Activated CD8-positive, alpha-beta memory T cell treated with anti-CD3 and anti-CD28 coated beads, Interleukin-2, amount 50 U/mL, for 4 hours (primary cell): Measurements from ENCODE around the gene ZNF746.
"Not testable (repeated sequence)": the region's sequence is repeated elsewhere in the genome, so short reads cannot be mapped to it uniquely, and the experiment has no call there.

ENCODE experiments used
- DNase-seq: peaks from one replicate; pipeline ENCODE4 v3.0.0-alpha.2; 2020

ZNF746 gene

DNA sequence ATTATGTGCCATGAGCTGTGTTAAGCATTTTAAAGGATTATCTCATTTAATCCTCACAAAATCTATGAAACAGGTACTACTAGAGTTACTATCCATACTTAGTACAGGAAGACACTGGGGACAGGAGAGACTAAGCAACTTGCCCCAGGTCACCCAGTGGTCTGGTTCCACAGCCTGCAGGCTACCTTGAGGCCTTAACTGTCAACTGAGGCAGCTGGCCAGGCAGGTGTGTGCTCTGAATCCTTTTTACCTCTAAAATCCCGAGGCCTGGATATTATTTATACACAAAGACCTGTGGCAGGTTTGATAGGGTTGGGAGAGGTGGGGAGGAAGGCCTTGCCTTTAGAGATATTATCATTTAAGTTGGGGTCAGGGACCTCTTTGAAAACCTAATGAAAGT lies 39.8 kb downstream of the ZNF746 start:
- DNase-seq: no peak

DNA sequence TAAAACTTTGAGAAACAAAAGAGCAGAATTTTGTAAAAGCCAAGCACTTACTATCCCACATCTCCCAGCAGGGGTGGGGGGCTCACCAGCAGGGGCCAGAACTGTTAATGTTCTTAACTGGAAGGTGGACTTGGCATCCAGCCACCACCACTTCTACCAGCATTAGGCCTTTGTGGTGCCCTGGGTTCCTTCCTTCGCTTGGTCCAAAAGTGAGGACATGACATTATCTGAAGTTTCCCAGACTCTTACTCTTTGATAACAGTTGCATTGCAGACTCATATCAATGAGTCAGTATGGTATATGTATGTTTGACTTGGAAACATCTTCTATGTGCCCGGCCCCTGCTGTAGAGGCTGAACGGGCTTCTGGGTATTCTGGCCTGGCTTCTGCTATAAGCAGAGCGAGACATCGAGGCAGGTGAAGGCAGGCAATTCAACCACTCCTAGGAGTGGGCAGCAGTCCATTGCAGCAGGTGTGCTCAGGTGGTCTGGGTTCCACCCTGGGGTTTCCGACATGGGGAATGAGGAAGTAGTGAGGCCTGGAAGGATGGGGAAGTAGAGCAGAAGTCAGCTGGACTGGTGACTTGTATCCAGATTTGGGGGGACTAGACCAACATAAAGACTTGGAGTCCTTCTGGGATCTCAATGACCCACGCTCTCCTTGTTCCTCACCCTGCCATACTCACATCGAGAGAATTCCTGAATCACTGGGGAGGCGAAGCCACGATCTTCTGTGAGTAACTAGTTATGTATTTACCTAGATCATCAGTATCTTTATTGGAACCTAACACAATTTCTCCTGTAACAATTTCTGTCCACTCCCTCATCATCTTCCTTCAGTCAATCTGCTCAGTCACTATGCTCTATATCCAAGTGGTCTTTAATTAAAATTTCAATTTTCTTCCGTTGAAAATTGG lies 40.8 kb downstream of the ZNF746 start:
- no peak for DNase-seq

DNA sequence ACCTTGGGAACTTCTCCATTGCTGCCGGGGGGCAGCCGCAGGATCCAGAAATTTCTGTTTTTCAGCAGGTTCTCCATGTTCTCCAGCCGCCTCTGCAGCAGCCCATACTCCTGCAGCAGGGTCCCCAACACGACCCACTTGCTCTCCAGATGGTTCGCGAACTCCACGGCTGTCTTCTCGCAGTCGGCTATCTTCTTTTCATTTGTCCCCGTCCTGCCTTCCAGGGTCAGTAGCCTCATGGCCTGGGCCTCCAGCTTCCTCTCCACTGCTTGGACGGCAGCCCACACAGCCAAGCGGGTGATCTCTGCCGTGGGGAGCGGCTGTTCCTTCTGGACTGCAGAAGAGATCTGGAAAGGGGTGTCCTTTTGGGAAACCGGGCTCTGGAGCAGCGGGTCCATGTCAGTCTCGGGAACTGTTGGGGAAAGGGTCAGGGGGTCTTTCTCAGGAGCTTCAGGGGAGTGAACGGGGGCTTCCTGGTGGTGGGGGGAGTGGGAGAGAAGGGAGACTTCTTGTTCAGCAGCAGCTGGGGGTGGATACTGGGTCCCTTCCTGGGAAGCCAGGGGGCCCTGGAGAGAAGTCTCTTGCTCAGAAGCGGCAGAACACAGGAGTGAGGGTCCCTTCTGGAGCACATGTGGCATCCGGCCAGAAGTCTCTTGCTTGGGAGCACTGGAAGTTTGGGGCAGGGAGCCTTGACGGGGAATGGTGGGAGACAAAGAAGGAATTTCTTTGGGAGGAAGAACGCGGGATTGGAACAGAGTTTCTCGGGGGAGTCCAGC lies 42.2 kb downstream of the ZNF746 start:
- DNase-seq: no peak

DNA sequence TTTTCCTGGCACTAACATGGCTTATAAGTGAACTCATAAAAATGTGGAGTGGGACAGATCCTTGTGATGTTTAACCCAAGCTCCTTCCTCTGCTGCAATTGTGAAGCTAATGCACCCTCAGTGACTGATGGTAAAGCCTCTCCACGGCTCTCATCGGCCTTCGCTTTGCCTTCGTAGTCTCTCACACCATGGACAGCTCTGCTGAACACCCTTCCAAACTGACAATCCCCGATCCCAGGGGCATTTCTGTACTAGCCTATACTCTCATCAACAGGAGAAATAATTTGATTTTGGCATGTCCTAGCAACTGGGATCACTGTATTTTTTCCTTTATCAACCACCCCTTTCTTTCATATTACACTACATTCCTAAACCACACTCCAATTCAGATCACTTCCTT lies 42.9 kb downstream of the ZNF746 start:
- no peak for DNase-seq

DNA sequence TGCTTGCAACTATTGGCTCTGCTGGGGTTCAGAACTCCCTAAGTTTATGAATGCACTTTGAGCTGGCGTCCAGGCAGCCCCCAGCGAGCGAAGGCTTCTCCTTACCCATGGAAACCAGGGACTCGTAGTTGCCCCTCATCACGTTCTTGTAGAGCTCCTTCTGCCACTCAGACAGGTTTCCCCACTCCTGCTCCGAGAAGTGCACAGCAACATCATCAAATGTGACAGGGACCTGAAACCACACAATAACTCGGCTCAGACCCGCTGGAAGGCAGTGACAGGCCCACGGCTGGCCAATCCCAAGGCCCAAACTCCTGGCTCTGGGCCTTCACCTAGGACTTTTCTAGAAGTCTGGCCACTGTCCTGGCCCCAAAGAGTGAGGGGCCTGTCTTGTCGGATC lies 43.6 kb downstream of the ZNF746 start:
- no peak for DNase-seq

DNA sequence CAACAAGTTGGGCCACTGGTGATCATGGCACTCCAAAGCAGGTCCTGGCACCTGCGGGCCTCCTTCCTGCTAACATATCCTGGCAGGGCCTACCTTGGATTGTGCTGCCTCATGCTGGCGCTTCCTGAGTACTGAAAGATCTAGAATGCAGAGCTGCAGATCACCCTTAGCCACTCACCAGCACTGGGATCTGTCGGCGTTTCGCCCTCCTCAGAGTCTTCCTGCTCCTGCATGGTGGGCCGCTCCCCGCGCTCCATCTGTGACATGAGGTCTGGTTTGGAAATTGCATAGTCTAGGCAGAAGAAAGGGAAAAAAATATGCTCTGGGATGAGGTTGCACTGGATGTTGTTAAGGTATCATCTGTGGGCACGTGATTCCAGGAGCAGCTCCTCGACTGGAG lies 46.8 kb downstream of the ZNF746 start:
- no peak for DNase-seq

DNA sequence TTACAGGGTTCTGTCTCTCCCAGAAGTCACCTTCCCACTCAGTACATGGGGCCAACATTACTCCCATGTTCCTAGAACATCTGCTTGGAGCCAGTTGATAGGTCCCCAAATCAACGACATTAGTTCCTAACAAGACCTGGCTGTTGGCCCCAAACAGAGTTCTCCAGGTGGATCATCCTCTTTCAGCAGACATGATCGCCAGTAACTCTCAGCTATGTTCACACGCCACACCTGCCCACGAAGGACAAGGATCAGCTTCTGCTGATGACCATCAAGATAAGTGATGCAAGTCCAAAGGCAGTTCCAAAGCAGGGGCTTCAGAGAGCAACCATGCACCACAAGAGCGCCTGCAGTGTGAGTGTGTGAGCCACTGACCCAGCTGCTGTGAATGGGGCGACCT lies 47.7 kb downstream of the ZNF746 start:
- DNase-seq: no peak

DNA sequence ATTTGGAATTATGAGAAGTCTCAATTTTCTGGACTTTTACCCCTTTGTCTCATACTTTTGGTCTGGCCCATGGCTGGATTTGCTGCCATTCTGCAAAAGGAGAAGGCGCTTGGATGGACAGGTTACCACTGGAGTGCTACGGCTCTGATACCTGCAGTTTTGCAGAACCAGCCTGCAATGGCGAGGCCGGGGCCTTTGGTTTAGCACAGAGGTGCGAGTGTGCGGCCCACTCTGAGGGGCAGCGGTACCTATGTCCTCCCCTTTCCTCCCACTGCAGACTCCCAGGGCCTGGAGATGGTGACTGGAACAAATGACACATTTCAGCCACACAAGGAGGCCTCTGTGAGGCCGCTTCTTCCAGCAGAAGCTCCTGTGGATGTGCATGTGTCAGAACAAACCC lies 48.6 kb downstream of the ZNF746 start:
- no peak for DNase-seq

DNA sequence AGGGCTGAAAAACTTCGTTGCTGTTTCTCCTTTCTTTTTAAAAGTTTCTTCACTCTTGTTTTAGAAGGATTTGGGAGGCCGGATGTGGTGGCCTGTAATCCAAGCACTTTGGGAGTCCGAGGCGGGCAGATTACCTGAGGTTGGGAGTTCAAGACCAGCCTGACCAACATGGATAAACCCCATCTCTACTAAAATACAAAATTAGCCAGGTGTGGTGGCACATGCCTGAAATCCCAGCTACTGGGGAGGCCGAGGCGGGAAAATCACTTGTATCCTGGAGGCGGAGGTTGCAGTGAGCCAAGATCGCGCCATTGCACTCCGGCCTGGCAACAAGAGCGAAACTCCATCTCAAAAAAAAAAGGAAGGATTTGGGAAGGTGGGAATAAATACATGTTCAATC lies 51.6 kb downstream of the ZNF746 start:
- not testable (repeated sequence) for DNase-seq

DNA sequence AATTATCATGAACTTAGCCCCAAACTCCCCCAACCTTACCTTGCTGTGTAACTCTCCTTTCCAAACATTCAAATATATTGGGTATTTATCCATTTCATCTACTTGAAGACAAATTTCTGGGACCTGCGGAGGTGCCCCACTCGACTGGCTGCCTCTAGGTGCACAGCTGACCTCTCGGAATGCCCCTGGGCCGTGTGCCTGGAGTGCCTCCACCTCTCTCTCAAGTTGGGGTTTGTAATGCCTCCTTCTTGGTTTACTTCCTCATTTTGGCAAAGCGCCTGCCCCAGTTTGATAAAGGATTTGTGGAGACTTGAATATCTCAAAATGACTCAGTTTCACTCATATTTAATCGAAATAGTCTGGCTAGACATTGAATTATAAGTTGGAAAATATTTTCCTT lies 53.3 kb downstream of the ZNF746 start:
- DNase-seq: no peak

DNA sequence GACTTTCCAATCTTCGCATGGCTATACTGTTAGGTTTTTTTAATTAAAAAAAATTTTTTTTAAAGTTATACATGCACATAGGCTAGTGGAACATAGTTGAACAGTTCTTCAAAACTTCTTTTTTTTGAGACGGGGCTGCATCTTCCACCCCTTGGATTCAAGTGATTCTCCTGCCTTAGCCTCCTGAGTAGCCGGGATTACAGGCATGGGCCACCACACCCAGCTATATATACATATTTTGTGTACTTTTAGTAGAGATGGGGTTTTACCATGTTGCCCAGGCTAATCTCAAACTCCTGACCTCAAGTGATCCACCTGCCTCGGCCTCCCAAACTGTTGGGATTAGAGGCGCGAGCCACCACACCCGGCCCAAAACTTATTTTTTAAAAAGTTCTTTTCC lies 54.1 kb downstream of the ZNF746 start:
- DNase-seq: no peak

DNA sequence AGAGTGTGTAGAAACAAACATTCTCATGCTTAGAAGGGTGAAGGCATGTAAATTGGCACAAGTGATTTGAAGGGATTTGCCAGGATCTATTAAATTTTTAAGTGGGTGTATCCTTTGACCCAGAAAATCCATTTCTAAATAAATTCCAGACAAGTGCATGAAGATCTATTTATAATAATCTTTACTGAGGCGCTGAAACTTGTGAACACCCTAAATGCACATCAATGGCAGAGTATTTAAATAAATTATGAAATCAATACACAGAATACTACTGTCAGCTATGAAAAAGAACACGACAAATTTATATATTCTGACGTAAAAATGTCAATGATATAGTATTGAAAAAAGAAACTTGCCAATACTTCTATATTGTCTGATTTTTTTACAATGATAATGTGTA lies 54.7 kb downstream of the ZNF746 start:
- DNase-seq: no peak

DNA sequence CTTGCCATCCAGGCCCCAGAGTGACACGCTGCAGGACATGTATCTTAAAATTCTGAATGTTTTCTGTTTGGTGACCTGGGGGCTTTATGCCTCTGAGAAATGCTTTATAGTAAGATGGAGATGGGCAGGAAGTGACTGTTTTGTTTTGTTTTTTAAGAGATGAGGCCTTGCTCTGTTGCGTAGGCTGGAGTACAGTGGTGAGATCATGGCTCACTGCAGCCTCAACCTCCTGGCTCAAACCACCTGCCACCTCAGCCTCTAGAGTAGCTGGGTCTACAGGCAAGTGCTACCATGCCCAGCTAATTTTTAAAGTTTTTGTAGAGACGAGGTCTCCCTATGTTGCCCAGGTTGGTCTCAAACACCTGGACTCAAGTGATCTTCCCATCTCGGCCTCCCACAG lies 57.4 kb downstream of the ZNF746 start:
- DNase-seq: no peak

DNA sequence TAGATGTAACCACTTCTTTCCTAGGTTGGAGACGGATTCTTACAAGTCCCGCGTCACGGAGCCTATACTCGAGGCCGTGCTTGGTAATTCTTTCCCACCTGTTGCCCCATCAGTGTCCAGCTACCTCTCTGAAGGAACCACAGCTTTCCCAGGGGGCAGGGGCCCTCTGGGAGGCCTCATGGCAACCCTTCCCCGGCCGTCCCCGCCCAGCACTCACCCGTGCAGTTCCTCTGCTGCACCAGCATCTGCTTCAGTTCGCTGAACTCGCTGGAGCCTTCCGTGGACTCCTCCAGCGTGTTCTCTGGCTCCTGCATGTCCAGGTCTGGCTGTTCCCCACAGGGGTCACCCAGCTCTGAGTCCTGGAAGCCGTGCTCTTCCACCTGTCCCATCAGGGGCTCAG lies 61.3 kb downstream of the ZNF746 start:
- DNase-seq: no peak

DNA sequence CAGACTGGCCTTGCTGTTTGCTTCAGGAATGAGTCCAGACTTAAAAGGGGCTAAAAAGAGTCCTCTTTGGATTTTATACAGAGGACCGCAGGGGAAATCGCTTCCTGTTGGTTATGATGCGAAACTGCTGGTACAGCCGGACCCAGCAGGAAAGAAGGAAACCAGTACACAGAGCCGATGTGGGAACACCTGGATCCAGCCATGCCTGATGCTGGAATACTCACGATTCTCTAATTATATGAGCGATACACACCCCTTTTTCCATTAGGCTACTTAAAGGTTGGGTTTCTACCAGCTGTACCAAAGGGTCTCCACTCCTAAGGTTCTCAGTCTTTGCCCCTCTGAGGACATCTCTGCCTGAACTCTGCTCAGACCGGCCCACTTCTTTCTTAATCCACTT lies 64.5 kb downstream of the ZNF746 start:
- no peak for DNase-seq

DNA sequence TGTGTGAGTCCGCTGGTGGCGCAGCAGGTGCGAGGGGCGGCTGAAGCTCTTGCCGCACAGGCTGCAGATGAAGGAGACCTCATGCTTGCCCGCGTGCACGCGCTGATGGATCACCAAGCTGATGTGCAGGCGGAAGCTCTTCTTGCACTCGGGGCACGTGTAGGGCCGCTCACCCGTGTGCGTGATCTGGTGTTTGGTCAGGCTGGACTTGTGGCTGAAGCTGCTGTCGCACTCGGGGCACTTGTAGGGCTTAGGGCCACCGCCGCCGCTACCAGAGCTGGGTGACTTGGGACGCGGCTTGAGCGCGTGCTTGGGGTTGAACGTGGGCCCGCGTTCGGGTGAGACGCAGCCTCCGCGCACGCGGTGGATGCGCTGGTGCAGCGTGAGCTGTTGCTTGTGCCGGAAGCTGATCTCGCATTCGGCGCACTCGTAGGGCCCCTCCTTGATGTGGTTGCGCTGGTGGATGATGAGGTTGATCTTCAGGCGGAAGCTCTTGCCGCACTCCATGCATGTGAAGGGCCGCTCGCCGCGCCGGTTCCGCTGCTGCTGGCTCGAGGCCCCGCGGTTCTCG lies 65.4 kb downstream of the ZNF746 start:
- no peak for DNase-seq

DNA sequence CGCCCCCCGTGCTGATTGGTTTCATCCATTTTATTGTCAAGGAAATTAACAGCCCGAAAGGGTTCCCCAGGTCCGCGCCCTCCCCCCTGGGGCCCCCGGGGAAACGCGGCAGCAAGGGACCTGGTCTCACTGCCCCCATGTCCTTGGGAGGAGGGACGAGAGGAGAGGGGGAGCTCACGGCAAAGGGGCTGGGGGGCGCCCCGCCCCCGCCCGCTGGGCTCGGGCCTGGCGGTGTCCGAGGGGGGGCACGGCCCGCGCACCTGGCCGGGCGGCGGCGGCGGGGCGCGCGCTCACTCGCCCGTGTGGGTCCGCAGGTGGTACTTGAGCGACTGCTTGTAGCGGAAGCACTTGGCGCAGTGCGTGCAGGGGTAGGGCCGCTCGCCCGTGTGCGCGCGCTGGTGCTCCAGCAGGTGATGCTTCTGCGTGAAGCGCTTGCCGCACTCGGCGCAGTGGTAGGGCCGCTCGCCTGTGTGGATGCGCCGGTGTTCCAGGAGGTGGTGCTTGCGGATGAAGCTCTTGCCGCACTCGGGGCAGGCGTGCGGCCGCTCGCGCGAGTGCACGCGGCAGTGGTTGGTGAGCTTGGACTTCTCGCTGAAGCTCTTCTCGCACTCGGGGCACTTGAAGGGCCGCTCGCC lies 66.0 kb downstream of the ZNF746 start:
- DNase-seq: no peak

DNA sequence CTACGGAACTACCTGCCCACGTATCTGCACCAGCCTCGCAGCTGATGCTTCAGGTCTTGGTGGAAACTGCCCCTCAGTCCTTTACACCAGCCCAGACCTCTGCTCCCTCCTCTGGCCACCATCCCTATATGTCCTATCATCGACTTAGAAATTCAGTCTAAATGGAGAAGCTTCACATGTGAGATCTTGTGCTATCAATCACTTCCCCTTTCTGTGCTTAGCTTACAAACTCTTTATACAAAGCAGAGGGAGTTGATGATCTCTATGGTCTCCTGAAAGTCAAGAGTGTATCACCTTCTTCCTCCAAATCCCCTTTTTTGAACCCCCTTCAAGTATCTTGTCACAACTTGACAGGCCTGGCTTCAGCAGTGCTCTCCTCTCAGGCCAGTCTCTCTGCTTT lies 67.4 kb downstream of the ZNF746 start:
- DNase-seq: no peak

DNA sequence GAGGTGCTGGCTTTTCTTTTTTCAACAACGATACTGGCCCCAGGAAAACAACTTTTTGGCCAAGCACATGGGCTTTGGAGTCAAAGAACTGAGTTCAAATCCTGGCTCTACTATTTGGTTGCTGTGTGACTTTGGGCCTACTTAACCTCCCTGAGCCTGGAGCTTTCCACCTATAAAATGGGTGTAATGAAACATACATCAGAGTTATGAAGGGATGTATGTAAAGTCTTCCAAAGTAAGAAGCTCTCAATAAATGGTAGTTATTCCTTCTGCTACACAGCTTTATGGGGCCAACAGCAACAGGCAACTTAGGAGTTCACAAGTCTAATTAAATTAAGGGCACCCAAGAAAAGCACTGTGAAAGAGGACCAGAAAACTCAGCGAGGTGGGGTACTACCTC lies 69.7 kb downstream of the ZNF746 start:
- no peak for DNase-seq

DNA sequence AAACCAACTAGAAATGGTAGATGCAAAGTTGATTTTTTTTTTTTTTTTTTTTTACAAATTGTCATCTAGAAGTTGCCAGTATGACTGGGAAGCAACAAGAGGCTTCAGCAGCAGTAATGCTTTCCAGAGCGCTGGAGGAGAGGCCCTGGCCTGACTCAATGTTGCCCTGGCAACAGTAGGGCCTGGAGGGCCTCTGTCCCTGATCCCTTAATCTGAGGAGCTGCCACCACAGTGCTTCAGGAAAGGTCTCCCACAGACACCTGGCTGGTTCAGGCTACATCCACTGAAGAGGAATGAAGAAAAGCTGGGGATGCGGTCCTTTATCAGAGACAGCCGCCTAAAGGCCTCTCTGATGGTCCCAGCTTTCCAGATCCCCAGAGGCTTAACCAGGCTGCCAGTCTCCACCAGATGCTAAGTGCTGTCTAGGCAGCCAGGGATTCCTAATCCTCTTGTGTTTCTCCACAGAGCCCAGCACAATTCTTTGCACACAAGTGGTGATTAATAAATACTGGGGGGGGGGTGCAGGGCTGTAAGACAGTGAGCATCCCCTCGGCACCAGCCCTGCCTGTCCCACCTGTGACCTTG lies 70.4 kb downstream of the ZNF746 start:
- no peak for DNase-seq

DNA sequence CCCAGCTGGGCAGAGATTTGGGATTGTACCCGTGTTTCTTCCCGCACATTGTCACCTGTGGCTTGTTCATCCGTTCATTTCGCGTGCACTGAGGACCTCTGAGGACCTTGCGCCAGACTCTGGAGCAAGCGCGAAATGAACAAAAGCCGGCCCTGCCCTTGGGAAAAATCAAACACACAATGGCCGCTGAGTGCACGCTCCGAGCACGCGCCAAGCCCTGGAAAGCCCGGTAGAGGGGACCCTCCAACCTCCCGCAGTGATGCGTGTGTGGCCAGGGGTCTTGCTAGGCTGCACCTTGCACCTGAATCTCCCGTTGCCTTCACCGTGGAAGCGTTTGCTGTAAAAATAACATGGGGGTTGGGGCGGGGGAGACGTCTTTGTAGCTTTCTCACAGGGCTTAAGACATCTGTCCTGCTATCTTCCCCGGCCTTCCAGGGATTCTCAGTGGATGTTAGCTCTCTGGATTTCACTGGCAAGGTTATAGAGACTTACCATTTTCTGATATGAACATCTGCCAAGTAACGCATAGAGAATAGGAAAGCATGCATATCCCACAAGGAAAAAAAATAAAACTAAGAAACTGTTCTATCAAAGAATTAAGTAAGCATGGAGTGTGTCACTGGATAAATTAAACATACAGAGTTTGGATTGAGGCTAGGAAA lies 74.0 kb downstream of the ZNF746 start:
- no peak for DNase-seq

DNA sequence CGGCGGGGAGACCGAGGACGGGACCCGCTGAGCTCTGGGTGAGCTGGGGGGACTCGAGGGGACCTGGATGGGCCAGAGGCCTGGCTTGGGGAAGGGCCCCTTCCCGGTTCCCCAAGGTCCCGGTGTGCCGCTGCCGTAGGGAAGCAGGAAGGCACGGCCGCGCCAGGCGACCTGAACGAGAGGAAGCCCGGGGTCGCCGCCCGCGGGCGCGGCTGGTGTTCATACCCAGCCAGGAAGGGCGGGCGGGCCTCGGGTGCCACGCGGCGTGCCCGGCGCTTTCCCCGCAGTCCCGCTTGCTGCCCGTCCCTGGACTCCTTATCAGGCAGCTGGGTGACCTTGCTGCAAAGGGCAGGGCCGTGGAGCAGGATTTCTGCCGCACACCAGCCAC lies 74.7 kb downstream of the ZNF746 start:
- peak; percentile 47 for DNase-seq
